Kidney (tissue), 14 donors: ENCODE data around the gene SLCO1C1. TPM values are rescaled to one million over a fixed set of nuclear protein-coding genes. Genes with fewer than 3 reads are reported as not detected.
"Not testable (repeated sequence)": the region's sequence is repeated elsewhere in the genome, so short reads cannot be mapped to it uniquely, and the experiment has no call there.

Experiments
- DNase-seq, 5 donors: peaks; one replicate each; pipeline ENCODE4 v3.0.0-alpha.2; 2013 to 2020
- FAIRE-seq: peaks from 2 replicates; lab custom pipeline; 2012; peaks lifted over from hg19 to GRCh38; lab: Jason Lieb, UNC
- H3K27ac ChIP-seq, 2 donors: one replicate each; pipeline ENCODE4 v1.7.0; 2013; ENCODE audit warnings: low read depth in 2 of 2, low read length in 2 of 2, inconsistent platforms in 1 of 2
- H3K27me3 ChIP-seq: one replicate; pipeline ENCODE4 v1.7.1; 2013; ENCODE audit warnings: low read length, inconsistent platforms; ENCODE audit not compliant: control insufficient read depth, insufficient read depth
- H3K36me3 ChIP-seq, 3 donors: one replicate each; pipeline versions ENCODE4 v1.7.0 to v1.7.1; 2013; ENCODE audit warnings: low read length in 3 of 3, control low read depth in 1 of 3, inconsistent platforms in 1 of 3; ENCODE audit not compliant: insufficient read depth in 3 of 3, control insufficient read depth in 2 of 3
- H3K4me1 ChIP-seq, 3 donors: one replicate each; pipeline versions ENCODE4 v1.7.0 to v1.7.1; 2013; ENCODE audit warnings: low read length in 3 of 3, inconsistent platforms in 1 of 3, low read depth in 1 of 3; ENCODE audit not compliant: control insufficient read depth in 2 of 3, insufficient read depth in 2 of 3
- H3K4me3 ChIP-seq, 3 donors: one replicate each; pipeline versions ENCODE4 v1.7.0 to v1.8.1; 2013; ENCODE audit warnings: low read length in 3 of 3, control low read depth in 1 of 3, inconsistent platforms in 1 of 3
- H3K9ac ChIP-seq, 3 donors: one replicate each; pipeline versions ENCODE4 v1.7.0 to v1.7.1; 2013; ENCODE audit warnings: low read length in 3 of 3, control low read depth in 1 of 3, inconsistent platforms in 1 of 3
- H3K9me3 ChIP-seq, 3 donors: one replicate each; pipeline versions ENCODE4 v1.7.0 to v1.7.1; 2013; ENCODE audit warnings: low read length in 3 of 3, control low read depth in 1 of 3, inconsistent platforms in 1 of 3; ENCODE audit not compliant: control insufficient read depth in 2 of 3, insufficient read depth in 1 of 3
- CTCF ChIP-seq: IDR thresholded peaks from 3 replicates; pipeline ENCODE4 v1.5.1; 2012; ENCODE audit warnings: mild to moderate bottlenecking, moderate library complexity, borderline replicate concordance; ENCODE audit not compliant: insufficient read depth; ENCODE audit errors: extremely low read depth
- intact Hi-C: fragments of 100-400 bp; cut with DNase I; formaldehyde crosslinking; loops from one replicate; pipeline ENCODE4 v1.11.1; 2022
- polyA plus RNA-seq: library from polyadenylated mRNA; stranded (reverse); fragments of 350-450 nt; fragmentation: Illumina TruSeq; extraction: RNeasy Lipid Tissue Mini Kit (QIAGEN cat#74804); gene quantifications from one replicate; pipeline ENCODE4 v1.2.3, GENCODE V29; 2014; ENCODE audit warnings: low read depth, low replicate concordance; ENCODE audit not compliant: insufficient read depth
- total RNA-seq: library from RNA; stranded (reverse); fragmentation: NEBNext Ultra II Directional; extraction: Animal tissue kit (Norgen Biotek cat#: 25700); gene quantifications from one replicate; pipeline ENCODE4 v1.2.1, GENCODE V29; 2021
- donor health status: control.
- donor health status: control.
- donor health status: control.
- donor health status: control.
- donor health status: control.
- donor health status: DM: yes; HTN: yes; CAD: no.
- donor health status: Normal renal cell carcinoma (clear cell type).

The SLCO1C1 gene
- total and polyA plus RNA-seq, 2 donors from 2014 or later: 0.39 to 0.91 TPM

- H3K27ac ChIP-seq: no peak overlapping the region
- TF ChIP-seq CTCF: no peak
- H3K36me3 ChIP-seq: no peaks in the 10 kb centered on the region
- DNase-seq: peak in 1 of 5 donors; percentile 1
- no peaks in the 10 kb centered on the region for H3K27me3 ChIP-seq
- no peaks in the 10 kb centered on the region for H3K4me1 ChIP-seq
- FAIRE-seq: no peak
- H3K9me3 ChIP-seq: no peaks in the 10 kb centered on the region
- intact Hi-C loops: no loop called here
- no peak overlapping the region for H3K9ac ChIP-seq
- H3K4me3 ChIP-seq: no peak overlapping the region
Measured at GRCh38 chr12:20751046-20751445, 55.9 kb downstream of the SLCO1C1 start.

- DNase-seq: peak in 1 of 5 donors; percentile 65
- no peaks in the 10 kb centered on the region for H3K4me1 ChIP-seq
- intact Hi-C loops: no loop called here
- no peaks in the 10 kb centered on the region for H3K27me3 ChIP-seq
- FAIRE-seq: no peak
- no peaks in the 10 kb centered on the region for H3K9me3 ChIP-seq
- H3K9ac ChIP-seq: no peak overlapping the region
- no peak overlapping the region for H3K4me3 ChIP-seq
- no peak for TF ChIP-seq CTCF
- no peaks in the 10 kb centered on the region for H3K36me3 ChIP-seq
- H3K27ac ChIP-seq: no peak overlapping the region
Measured at GRCh38 chr12:20777420-20777819, 82.3 kb downstream of the SLCO1C1 start.

GRCh38 chr12:20778969-20779368 is 83.8 kb downstream of the SLCO1C1 start:
- no peaks in the 10 kb centered on the region for H3K27me3 ChIP-seq
- intact Hi-C loops: no loop called here
- no peak for TF ChIP-seq CTCF
- H3K4me1 ChIP-seq: no peaks in the 10 kb centered on the region
- no peaks in the 10 kb centered on the region for H3K9me3 ChIP-seq
- H3K27ac ChIP-seq: no peak overlapping the region
- DNase-seq (no peak), FAIRE-seq (no peak)
- no peak overlapping the region for H3K4me3 ChIP-seq
- H3K9ac ChIP-seq: no peak overlapping the region
- no peaks in the 10 kb centered on the region for H3K36me3 ChIP-seq

GRCh38 chr12:20779971-20780370 is 84.8 kb downstream of the SLCO1C1 start:
- FAIRE-seq, H3K27ac ChIP-seq, H3K9me3 ChIP-seq, intact Hi-C loops, H3K4me3 ChIP-seq, H3K4me1 ChIP-seq, H3K9ac ChIP-seq, DNase-seq, H3K27me3 ChIP-seq, H3K36me3 ChIP-seq: not testable (repeated sequence)

- FAIRE-seq, intact Hi-C loops: not testable (repeated sequence)
Measured at GRCh38 chr12:20783796-20784357, 88.7 kb downstream of the SLCO1C1 start.

More at GRCh38 chr12:20783796-20784357, 88.7 kb downstream of the SLCO1C1 start:
- not testable (repeated sequence) for H3K27ac ChIP-seq, H3K9me3 ChIP-seq, H3K9ac ChIP-seq, H3K36me3 ChIP-seq, DNase-seq, H3K4me3 ChIP-seq, H3K27me3 ChIP-seq, H3K4me1 ChIP-seq
